Loucy (cell line): ENCODE data around the gene IGFL4.

Source experiments
- H2AFZ ChIP-seq: fragments of 200-600 bp; sonication (generic); 2 replicates; pipeline ENCODE4 v1.6.0; 2016; ENCODE audit warnings: antibody characterized with exemption, mild to moderate bottlenecking, low read length, moderate library complexity
- H3F3A ChIP-seq: fragments of 200-600 bp; 2 replicates; pipeline ENCODE4 v1.6.0; 2016; ENCODE audit warnings: antibody characterized with exemption, low read depth, mild to moderate bottlenecking
- H3K27me3 ChIP-seq: fragments of 200-600 bp; sonication (generic); 2 replicates; pipeline ENCODE4 v1.6.1; 2014; ENCODE audit warnings: low read length, mild to moderate bottlenecking; ENCODE audit not compliant: insufficient read depth, poor library complexity, severe bottlenecking
- H3K36me3 ChIP-seq: fragments of 200-600 bp; sonication (generic); 2 replicates; pipeline ENCODE4 v1.6.1; 2016; ENCODE audit warnings: low read length; ENCODE audit not compliant: insufficient read depth
- H3K4me1 ChIP-seq: fragments of 200-600 bp; sonication (generic); 2 replicates; pipeline ENCODE4 v1.5.1; 2014; ENCODE audit warnings: low read length, mild to moderate bottlenecking; ENCODE audit not compliant: insufficient read depth, poor library complexity, severe bottlenecking
- H3K4me2 ChIP-seq: fragments of 200-600 bp; sonication (generic); 2 replicates; pipeline ENCODE4 v1.6.0; 2014; ENCODE audit warnings: antibody characterized with exemption, low read length, low read depth, mild to moderate bottlenecking; ENCODE audit not compliant: poor library complexity, severe bottlenecking
- H3K4me3 ChIP-seq: fragments of 200-600 bp; sonication (generic); 2 replicates; pipeline ENCODE4 v1.5.1; 2014; ENCODE audit warnings: low read length, mild to moderate bottlenecking, mixed read lengths; ENCODE audit not compliant: poor library complexity, severe bottlenecking
- H3K79me2 ChIP-seq: fragments of 200-600 bp; sonication (generic); 2 replicates; pipeline ENCODE4 v1.6.1; 2014; ENCODE audit warnings: low read length; ENCODE audit not compliant: insufficient read depth
- H3K9ac ChIP-seq: fragments of 200-600 bp; sonication (generic); 2 replicates; pipeline ENCODE4 v1.6.0; 2014; ENCODE audit warnings: mild to moderate bottlenecking, low read depth, low read length, moderate library complexity; ENCODE audit not compliant: poor library complexity, severe bottlenecking
- H3K9me2 ChIP-seq: fragments of 200-600 bp; sonication (generic); replicated peaks from 2 replicates; pipeline ENCODE4 v1.6.1; 2016; ENCODE audit warnings: low read depth, low read length, mixed read lengths
- H3K9me3 ChIP-seq: fragments of 200-600 bp; sonication (generic); 2 replicates; pipeline ENCODE4 v1.6.1; 2014; ENCODE audit warnings: mild to moderate bottlenecking, antibody characterized with exemption, low read length, low read depth; ENCODE audit not compliant: insufficient read depth
- H4K20me1 ChIP-seq: fragments of 200-600 bp; sonication (generic); 2 replicates; pipeline ENCODE4 v1.6.0; 2014; ENCODE audit warnings: antibody characterized with exemption, low read length, mild to moderate bottlenecking; ENCODE audit not compliant: insufficient read depth, poor library complexity, severe bottlenecking
- EZH2phosphoT487 ChIP-seq: fragments of 200-600 bp; IDR thresholded peaks from 2 replicates; pipeline ENCODE4 v1.6.1; 2018; ENCODE audit warnings: antibody characterized with exemption, mild to moderate bottlenecking, moderate library complexity, borderline replicate concordance
- TF ChIP-seq, protein P1 (sequence below): fragments of 200-600 bp; sonication (generic); conservative IDR thresholded peaks from 2 replicates; pipeline ENCODE4 v1.5.1; 2014; ENCODE audit warnings: mild to moderate bottlenecking, antibody characterized with exemption, low read length

Gene IGFL4

GRCh38 chr19:46040125-46040524 is 677 bp downstream of the IGFL4 start:
- TF ChIP-seq EZH2phosphoT487 = no peak
- TF ChIP-seq, protein P1, sequence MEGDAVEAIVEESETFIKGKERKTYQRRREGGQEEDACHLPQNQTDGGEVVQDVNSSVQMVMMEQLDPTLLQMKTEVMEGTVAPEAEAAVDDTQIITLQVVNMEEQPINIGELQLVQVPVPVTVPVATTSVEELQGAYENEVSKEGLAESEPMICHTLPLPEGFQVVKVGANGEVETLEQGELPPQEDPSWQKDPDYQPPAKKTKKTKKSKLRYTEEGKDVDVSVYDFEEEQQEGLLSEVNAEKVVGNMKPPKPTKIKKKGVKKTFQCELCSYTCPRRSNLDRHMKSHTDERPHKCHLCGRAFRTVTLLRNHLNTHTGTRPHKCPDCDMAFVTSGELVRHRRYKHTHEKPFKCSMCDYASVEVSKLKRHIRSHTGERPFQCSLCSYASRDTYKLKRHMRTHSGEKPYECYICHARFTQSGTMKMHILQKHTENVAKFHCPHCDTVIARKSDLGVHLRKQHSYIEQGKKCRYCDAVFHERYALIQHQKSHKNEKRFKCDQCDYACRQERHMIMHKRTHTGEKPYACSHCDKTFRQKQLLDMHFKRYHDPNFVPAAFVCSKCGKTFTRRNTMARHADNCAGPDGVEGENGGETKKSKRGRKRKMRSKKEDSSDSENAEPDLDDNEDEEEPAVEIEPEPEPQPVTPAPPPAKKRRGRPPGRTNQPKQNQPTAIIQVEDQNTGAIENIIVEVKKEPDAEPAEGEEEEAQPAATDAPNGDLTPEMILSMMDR = no peak
- Histone ChIP-seq H3K27me3 (no peaks in the 10 kb centered on the region), H3K36me3 (no peaks in the 10 kb centered on the region), H4K20me1 (no peaks in the 10 kb centered on the region), H3K79me2 (no peaks in the 10 kb centered on the region), H3K9ac (no peak overlapping the region), H3K9me2 (no peaks in the 10 kb centered on the region), H3K4me3 (no peak overlapping the region), H3K9me3 (no peaks in the 10 kb centered on the region), H3F3A (no peaks in the 10 kb centered on the region), H2AFZ (no peak overlapping the region), H3K4me2 (no peak overlapping the region), H3K4me1 (no peaks in the 10 kb centered on the region)

DNA sequence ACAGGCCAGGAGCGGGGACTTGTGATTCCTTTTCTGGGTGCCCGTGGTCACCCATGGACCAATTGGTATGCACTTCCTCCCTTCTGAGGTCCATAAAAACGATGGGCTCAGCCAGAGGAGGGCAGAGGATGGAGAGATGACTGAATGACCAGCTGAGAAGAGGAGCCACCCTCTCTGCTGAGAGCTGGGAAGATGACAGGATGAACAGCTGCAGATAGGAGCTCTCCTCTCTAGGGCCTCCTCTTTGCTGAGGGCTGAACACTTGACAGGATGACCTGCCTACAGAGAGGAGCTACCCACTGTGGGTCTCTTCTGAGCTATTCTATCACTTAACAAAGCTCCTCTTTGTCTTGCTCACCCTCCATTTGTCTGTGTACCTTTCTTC is 4.1 kb downstream of the IGFL4 start:
- Histone ChIP-seq H3K9me2 (no peaks in the 10 kb centered on the region), H3K9ac (no peak overlapping the region), H2AFZ (no peak overlapping the region), H3F3A (no peaks in the 10 kb centered on the region), H3K27me3 (no peaks in the 10 kb centered on the region), H3K4me1 (no peaks in the 10 kb centered on the region), H3K36me3 (no peaks in the 10 kb centered on the region), H4K20me1 (no peaks in the 10 kb centered on the region), H3K9me3 (peaks cover 3% of the 10 kb centered on the region; the same call in 1 of the 2 replicates), H3K4me3 (no peak overlapping the region), H3K4me2 (no peak overlapping the region), H3K79me2 (no peaks in the 10 kb centered on the region)
- no peak for TF ChIP-seq EZH2phosphoT487
- TF ChIP-seq, protein P1 = no peak

DNA sequence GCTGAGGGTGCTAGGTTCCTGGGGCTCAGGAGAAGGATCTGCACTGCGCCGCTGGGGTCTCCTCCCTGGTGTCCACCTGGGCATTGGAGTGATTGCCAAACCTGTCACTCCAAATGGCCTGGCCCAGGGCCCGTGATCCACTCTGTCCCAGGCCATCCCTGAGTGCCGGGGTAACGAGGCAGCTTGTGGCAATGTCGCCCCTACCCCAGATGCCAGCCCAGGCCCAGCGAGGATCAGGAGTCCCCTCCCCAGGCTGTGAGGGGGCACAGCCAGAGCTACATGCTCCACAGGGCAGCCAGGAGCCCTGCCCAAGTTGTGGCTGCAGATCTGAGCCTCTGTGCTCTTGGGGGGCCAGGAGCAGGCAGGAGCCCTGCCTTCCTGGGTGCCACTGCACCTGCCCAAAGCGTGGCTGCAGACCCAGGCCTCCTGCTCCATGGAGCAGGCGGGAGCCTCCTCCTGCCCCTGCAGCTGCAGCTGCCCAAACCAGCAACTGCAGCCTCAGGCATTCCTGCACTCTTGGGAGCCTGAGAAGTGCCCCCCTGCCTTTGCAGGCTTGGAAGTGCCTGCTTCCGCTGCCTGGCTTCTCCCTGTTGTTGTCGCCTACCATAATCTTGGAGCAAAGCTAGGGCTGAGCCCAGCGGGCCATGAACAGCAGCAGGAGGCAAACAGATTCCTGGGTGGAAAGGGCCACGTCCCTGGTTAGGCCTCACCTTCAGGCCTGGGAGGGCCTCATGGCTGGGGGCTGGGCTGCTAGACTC is 4.6 kb downstream of the IGFL4 start:
- H3K9me3 ChIP-seq = peaks cover 3% of the 10 kb centered on the region; the same call in 1 of the 2 replicates
- H3F3A ChIP-seq = no peaks in the 10 kb centered on the region
- H3K4me3 ChIP-seq = no peak overlapping the region
- H2AFZ ChIP-seq = no peak overlapping the region
- no peaks in the 10 kb centered on the region for H3K9me2 ChIP-seq
- no peak for TF ChIP-seq EZH2phosphoT487
- TF ChIP-seq, protein P1 = no peak
- H3K79me2 ChIP-seq = no peaks in the 10 kb centered on the region
- H3K4me1 ChIP-seq = no peaks in the 10 kb centered on the region
- H4K20me1 ChIP-seq = no peaks in the 10 kb centered on the region
- H3K9ac ChIP-seq = no peak overlapping the region
- no peak overlapping the region for H3K4me2 ChIP-seq
- no peaks in the 10 kb centered on the region for H3K36me3 ChIP-seq
- no peaks in the 10 kb centered on the region for H3K27me3 ChIP-seq
